ENCODE data around the gene EGFL7.

DNA sequence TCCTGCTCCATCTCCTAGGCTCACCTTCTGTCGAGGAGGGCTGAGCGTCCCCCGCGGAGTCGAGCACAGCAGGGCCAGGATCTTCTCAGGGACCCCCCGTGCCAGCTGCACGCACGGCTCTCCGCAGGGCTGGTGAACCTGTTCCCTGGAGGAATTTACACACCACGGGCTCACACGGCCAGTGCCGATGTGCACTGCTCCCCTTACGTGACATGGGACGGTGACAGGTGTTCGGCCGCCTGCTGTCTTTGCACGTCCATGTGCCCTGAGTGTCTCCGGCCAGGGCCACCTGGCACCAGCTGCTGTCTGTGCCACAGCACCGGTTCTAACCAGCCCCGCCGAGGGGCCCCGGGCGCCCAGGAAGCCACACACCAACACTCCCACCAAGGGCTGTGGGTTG, 33.2 kb downstream of the EGFL7 start:
- TF ChIP-seq, protein P1, sequence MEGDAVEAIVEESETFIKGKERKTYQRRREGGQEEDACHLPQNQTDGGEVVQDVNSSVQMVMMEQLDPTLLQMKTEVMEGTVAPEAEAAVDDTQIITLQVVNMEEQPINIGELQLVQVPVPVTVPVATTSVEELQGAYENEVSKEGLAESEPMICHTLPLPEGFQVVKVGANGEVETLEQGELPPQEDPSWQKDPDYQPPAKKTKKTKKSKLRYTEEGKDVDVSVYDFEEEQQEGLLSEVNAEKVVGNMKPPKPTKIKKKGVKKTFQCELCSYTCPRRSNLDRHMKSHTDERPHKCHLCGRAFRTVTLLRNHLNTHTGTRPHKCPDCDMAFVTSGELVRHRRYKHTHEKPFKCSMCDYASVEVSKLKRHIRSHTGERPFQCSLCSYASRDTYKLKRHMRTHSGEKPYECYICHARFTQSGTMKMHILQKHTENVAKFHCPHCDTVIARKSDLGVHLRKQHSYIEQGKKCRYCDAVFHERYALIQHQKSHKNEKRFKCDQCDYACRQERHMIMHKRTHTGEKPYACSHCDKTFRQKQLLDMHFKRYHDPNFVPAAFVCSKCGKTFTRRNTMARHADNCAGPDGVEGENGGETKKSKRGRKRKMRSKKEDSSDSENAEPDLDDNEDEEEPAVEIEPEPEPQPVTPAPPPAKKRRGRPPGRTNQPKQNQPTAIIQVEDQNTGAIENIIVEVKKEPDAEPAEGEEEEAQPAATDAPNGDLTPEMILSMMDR (IDR thresholded peaks at IDR 0.05) = no peak
- TF ChIP-seq POLR2A (IDR thresholded peaks at IDR 0.05) = no peak
